ENCODE measurements around the gene RAB3IP.

GRCh38 chr12:69835081-69835480 is 96.4 kb downstream of the RAB3IP start:
- TF ChIP-seq CTCF (IDR thresholded peaks at IDR 0.05) (no peak), EP300 (IDR thresholded peaks at IDR 0.05) (no peak)
